ENCODE results near the gene AFDN. TPM values are rescaled to one million over a fixed set of nuclear protein-coding genes. Genes with fewer than 3 reads are reported as not detected.

Gene AFDN
- total RNA-seq, 8 experiments from 2014 or later = 18.1 to 161 (median 103) TPM

DNA sequence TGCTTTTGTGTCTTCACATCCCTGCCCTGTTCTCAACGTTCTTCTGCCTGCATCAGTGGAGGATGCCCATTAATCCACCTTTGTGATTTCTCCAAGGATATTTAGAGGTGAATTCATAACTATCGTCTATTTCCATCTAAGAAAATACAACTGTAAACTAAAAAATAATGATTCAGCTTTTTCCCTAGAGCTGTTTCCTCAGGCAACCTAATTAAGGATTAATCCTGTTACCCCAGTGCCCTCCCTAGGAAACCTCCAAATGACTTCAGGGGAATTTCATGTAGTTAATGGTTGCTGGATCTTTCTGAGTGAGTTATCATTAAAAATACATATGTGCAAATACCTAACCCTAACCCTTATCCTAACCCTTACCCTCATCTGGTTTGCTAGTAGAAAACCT, 14.6 kb upstream of the AFDN start:
- no peak for ATAC-seq (replicated peaks in 6 of 8)
- no peak overlapping the region for H3K27ac ChIP-seq
- H3K4me1 ChIP-seq (replicated peaks in 1 of 2) = no peaks in the 10 kb centered on the region
- in situ Hi-C loops (cut with MboI; ENCODE audit: low pct_unique_long_range_greater_than_20kb in 2 of 9, low sequenced_read_pairs in 9 of 9, unreplicated experiment in 9 of 9) = no loop called here
- whole genome bisulfite sequencing, 10 experiments = 50 to 100% (median 90%) methylated on average over 1 to 2 of the region's 2 CpGs
- no peak overlapping the region for H3K4me3 ChIP-seq

DNA sequence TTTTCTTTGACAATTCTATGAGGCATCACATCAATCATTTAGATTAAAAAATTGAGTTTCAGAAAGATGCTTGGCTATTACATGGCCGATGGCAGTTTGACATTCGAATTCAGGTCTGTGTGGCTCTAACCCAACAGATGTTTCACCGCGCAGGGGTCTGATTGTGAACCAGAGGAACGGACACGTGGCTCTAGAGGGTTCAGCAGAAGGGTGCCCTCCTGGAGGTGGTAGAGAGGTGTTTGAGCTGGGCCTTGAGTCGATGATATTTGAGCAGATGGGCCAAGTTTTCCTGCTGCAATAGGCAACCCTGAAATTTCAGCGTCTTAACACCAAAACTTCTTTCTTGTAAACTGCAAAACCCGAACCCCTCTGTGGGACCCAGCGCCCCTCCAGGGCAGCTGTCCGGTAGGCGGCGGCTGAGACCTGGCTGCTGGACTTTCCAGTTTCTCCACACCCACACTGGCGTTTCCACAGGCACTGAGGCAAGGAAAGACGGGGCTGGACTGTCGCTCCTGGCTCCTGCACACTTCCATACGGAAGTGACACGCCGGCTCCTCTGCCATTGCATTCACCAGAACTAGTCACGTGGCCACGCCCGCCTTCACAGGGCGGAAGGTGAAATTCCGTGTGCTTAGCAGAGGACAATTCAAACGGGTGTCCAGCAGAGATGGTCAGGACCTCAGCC, 11.3 kb upstream of the AFDN start:
- in situ Hi-C loops (cut with MboI; ENCODE audit: low pct_unique_long_range_greater_than_20kb in 2 of 9, low sequenced_read_pairs in 9 of 9, unreplicated experiment in 9 of 9) = no loop called here
- WGBS, 10 experiments = 54 to 100% (median 86%) methylated on average over 2 to 9 of the region's 25 CpGs; no CpG with 5 or more reads in 3 of the 10 experiments
- Histone ChIP-seq H3K27ac (no peak overlapping the region), H3K4me1 (replicated peaks in 1 of 2) (no peaks in the 10 kb centered on the region), H3K4me3 (no peak overlapping the region)
- peak in 1 of 8 experiments; percentile 87 for ATAC-seq (replicated peaks in 6 of 8)

DNA sequence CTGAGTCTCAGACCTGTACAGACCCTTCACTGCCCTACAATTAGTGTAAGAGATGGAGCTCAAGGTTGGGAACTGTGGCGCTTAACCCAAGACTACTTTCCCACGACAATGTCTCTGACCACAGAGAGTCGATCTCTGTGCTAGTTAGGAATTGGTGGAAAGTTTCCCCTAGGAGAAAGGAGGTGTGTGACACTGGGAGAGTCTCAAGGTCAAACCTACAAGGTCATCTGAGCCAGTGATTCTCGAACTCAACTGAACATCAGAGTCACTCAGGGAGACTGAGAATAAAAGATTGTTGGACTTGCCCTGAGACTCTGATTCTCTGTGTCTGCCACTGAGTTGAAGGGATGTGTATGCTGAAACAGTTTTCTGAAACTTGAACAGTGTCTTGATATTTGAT, 9.7 kb upstream of the AFDN start:
- no peak for ATAC-seq (replicated peaks in 6 of 8)
- WGBS, 10 experiments = 40 to 100% (median 88%) methylated on average over 1 to 4 of the region's 4 CpGs; no CpG with 5 or more reads in 2 of the 10 experiments
- Histone ChIP-seq H3K4me3 (no peak overlapping the region), H3K4me1 (replicated peaks in 1 of 2) (no peaks in the 10 kb centered on the region), H3K27ac (no peak overlapping the region)
- in situ Hi-C loops (cut with MboI; ENCODE audit: low pct_unique_long_range_greater_than_20kb in 2 of 9, low sequenced_read_pairs in 9 of 9, unreplicated experiment in 9 of 9) = no loop called here

DNA sequence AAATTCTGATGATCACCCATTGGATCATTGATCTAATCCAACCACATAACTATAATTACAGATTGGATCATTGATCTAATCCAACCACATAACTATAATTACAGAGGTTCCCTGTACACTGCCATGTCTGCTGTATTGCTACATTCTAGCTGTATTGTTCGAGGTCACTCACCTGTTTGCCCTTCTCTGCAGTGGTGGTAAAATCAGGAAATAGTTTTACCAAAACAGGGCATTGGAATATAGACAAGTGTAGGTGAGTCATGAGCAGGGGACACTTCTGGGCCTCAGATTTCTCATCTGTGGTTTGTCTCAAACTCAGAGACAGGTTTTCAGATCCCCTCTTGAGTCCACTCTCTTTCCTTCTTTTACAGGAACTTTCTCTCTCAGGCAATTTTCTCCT, 9.0 kb upstream of the AFDN start:
- ATAC-seq (replicated peaks in 6 of 8) = no peak
- Histone ChIP-seq H3K27ac (no peak overlapping the region), H3K4me3 (no peak overlapping the region), H3K4me1 (replicated peaks in 1 of 2) (no peaks in the 10 kb centered on the region)
- in situ Hi-C loops (cut with MboI; ENCODE audit: low pct_unique_long_range_greater_than_20kb in 2 of 9, low sequenced_read_pairs in 9 of 9, unreplicated experiment in 9 of 9) = no loop called here
- 0 to 100% (median 63%) methylated on average over 1 of the region's 1 CpG; no CpG with 5 or more reads in 6 of the 10 experiments for WGBS, 10 experiments

DNA sequence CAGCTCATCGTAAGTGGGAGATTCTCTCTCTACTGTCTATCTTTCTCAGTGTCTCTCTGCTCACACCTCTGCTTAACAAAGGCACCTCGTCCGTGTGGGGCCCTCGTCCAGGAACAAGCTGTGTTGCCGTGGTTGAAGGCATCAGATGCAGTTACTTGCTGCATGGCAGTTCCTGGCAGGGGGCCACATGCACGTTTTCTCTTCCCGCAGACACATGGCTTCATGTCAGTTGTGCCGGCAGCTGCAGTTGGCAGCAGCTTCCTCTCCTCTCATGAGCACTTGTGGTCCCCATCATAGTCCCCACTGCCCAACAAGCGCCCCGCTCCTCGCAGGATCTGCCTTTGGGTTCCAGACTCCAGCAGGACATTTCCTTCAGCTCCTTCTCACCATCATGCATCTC, 7.1 kb upstream of the AFDN start:
- peak in 2 of 8 experiments; percentile 33 to 67 for ATAC-seq (replicated peaks in 6 of 8)
- 40 to 100% (median 80%) methylated on average over 1 to 8 of the region's 11 CpGs; no CpG with 5 or more reads in 2 of the 10 experiments for WGBS, 10 experiments
- Histone ChIP-seq H3K4me1 (replicated peaks in 1 of 2) (peaks cover 0 to 2% of the 10 kb centered on the region in 2 donors), H3K4me3 (no peak overlapping the region), H3K27ac (no peak overlapping the region)
- in situ Hi-C loops (cut with MboI; ENCODE audit: low pct_unique_long_range_greater_than_20kb in 2 of 9, low sequenced_read_pairs in 9 of 9, unreplicated experiment in 9 of 9) = no loop called here

DNA sequence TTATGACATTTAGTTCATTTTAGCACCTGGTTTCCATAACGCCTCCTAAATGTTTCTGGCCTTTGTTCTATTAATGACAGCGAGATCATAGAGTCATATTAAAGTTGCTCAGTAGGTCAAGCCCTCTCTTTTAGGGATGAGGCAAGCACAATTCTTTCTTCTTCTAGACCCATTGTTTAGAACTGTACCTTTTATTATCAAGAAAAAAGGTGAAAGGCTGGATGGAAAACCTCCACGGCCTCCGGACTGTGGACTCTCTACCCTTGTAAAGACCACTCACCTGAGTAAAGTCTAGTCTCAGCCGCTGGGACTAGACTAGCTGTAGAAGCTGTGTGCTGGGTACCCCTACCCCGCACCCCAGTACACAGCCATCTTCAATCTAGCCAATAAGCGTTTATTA, 6.0 kb upstream of the AFDN start:
- in situ Hi-C loops (cut with MboI; ENCODE audit: low pct_unique_long_range_greater_than_20kb in 2 of 9, low sequenced_read_pairs in 9 of 9, unreplicated experiment in 9 of 9) = no loop called here
- H3K4me1 ChIP-seq (replicated peaks in 1 of 2) = peaks cover 0 to 9% of the 10 kb centered on the region in 2 donors
- H3K4me3 ChIP-seq = no peak overlapping the region
- WGBS, 10 experiments = 59 to 100% (median 96%) methylated on average over 1 to 6 of the region's 7 CpGs; no CpG with 5 or more reads in 2 of the 10 experiments
- no peak for ATAC-seq (replicated peaks in 6 of 8)
- no peak overlapping the region for H3K27ac ChIP-seq

DNA sequence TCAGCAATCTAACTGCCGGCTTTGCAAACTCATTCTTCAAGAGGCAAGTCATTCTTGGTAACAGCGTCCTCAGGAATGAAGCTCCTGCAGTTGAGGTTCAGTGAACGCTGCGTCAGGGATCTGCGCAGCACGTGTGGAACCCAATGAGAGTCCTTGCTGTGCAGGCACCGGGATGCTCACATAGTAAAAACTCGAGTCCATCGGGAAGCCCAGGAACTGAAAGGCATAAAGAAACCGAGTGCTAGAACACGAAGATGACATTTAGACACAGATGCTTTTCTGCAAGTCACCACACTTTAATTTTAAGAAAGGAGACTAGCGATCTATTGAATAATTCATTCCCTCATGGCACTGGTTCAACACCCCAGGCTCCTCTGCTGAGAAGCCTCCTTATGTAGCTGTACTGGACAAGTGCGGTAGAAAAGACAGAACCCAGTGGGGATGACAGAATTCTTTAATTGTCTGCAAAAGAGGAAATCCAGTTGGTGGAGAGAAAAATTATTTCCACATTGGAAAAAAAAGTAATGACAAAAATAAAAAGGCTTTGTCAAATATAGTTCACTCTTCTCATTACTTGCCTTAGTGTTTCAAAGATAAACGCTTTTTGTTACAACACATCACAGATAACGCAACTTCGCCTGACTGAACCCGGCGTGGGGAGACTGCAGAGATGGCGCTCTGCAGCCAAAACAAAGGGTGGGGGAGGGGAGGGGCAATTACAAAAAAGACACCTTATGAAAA, 1.9 kb upstream of the AFDN start:
- Histone ChIP-seq H3K4me3 (peak overlapping the region; percentile 93 to 100 (median 99)), H3K4me1 (replicated peaks in 1 of 2) (peaks cover 0 to 24% of the 10 kb centered on the region in 2 donors), H3K27ac (peak overlapping the region in 1 of 2 donors; percentile 93)
- peak in 3 of 8 experiments; percentile 27 to 45 (median 29) for ATAC-seq (replicated peaks in 6 of 8)
- WGBS, 10 experiments = 0 to 88% (median 48%) methylated on average over 2 to 16 of the region's 19 CpGs
- in situ Hi-C loops (cut with MboI; ENCODE audit: low pct_unique_long_range_greater_than_20kb in 2 of 9, low sequenced_read_pairs in 9 of 9, unreplicated experiment in 9 of 9) = no loop called here

DNA sequence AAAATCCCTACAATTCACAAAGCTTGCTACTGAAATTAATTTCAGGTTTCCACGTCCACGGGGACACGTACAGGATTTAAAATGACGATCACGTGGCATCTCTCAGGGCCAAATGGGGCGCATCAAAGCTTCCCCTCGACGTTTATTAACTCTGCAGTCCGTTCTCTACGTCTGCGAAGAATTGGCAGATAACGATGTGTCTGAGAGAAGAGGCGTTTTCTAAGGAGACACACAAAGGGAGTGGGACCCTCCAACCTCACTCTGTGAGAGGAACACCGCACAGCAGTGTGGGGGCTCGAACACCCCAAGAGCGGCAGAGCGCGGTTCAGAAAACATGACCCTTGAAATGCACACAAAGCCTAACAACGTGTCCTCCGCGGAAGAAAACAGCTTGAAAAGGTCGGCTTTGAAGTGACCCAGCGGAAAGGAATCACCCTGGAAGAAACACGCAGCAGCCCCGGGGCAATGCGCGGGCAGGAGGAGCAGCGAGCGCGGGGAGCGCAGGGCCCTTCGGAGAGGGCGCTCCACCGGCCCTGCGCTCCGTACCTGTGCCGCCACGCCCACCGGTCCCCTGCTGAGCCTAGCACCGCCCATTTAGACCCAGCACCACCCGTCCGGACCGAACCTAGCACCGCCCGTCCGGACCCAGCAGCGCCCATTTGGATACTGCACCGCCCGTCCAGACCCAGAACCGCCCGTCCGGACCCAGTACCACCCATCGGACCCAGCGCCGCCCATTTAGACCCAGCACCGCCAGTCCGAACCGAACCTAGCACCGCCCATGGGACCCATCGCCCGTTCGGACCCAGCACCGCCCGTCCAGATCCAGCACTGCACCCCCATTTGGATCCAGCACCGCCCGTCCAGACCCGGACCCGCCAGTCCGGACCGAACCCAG, 1.1 kb upstream of the AFDN start:
- Histone ChIP-seq H3K4me1 (replicated peaks in 1 of 2) (peaks cover 3 to 29% of the 10 kb centered on the region in 2 donors), H3K4me3 (peak overlapping the region; percentile 93 to 100 (median 99)), H3K27ac (peak overlapping the region; percentile 93 to 97)
- 0 to 10% (median 5%) methylated on average over 4 to 51 of the region's 70 CpGs; no CpG with 5 or more reads in 1 of the 10 experiments for WGBS, 10 experiments
- peak; percentile 3 to 55 (median 41) for ATAC-seq (replicated peaks in 6 of 8)
- in situ Hi-C loops (cut with MboI; ENCODE audit: low pct_unique_long_range_greater_than_20kb in 2 of 9, low sequenced_read_pairs in 9 of 9, unreplicated experiment in 9 of 9) = no loop called here

DNA sequence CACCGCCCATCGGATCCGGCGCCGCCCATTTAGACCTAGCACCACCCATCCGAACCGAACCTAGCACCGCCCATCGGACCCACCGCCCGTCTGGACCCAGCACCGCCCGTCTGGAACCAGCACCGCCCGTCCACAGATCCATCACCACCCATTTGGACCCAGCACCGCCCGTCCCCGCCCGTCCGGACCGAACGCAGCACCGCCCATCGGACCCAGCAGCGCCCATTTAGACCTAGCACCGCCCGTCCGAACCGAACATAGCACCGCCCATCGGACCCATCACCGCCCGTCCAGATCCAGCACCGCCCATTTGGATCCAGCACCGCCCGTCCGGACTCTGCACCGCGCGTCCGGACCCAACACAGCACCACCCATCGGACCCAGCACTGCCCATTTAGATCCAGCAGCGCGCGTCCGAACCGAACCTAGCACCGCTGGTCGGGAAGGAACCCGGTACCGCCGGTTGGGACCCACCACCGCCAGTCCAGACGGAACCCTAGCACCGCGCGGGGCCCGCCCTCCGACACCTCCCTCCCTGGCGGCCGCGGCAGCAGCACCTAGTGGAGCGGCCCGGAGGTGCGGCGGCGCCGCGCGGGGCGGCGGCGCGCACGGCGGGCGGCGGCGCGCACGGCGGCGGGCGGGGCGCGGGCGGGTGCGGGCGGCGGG, 348 bp upstream of the AFDN start:
- peaks cover 5 to 33% of the 10 kb centered on the region in 2 donors for H3K4me1 ChIP-seq (replicated peaks in 1 of 2)
- WGBS, 10 experiments = 0 to 21% (median 0%) methylated on average over 7 to 34 of the region's 90 CpGs; no CpG with 5 or more reads in 6 of the 10 experiments
- peak; percentile 64 to 73 (median 69) for ATAC-seq (replicated peaks in 6 of 8)
- H3K27ac ChIP-seq = peak overlapping the region; percentile 93 to 97
- H3K4me3 ChIP-seq = peak overlapping the region; percentile 93 to 100 (median 99)
- in situ Hi-C loops (cut with MboI; ENCODE audit: low pct_unique_long_range_greater_than_20kb in 2 of 9, low sequenced_read_pairs in 9 of 9, unreplicated experiment in 9 of 9) = no loop called here

DNA sequence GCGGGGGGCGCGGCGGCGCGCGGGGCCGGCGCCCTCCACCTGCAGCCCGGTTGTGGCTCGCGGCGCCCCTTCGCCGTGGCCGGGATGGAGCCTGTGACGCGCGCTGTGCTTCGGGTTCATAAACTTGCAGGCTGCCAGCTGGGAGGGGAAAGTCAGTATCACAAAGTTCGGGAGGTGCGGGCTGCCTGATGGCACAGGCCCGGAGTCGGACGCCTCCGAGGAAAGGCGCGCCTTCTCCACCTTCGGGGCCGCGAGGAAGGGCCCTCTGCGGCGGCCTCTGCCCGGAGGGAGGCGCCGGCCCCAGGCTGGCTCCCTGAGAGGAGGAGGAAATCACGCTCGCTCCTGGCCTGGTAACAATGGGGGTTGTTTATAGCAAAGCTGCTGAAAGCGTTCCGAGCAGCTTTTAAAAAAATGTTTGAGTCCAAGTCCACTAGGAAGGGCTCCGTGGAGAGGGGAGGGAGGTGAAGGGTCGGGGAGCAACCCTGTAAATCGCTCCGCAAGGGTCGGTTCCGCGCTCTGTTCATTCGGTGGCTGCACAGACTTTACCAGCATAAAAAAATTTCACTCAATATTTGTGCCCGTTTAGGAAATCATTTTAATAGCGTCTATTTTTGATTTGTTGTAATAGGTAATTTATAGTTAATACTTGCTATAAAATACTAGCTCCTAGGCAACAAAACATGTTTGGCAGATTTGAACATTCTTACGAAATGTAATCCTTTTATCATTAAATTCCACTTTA, 1.0 kb downstream of the AFDN start:
- in situ Hi-C loops (cut with MboI; ENCODE audit: low pct_unique_long_range_greater_than_20kb in 2 of 9, low sequenced_read_pairs in 9 of 9, unreplicated experiment in 9 of 9) = no loop called here
- WGBS, 10 experiments = 0 to 52% (median 2%) methylated on average over 3 to 13 of the region's 51 CpGs; no CpG with 5 or more reads in 1 of the 10 experiments
- Histone ChIP-seq H3K4me1 (replicated peaks in 1 of 2) (peaks cover 10 to 45% of the 10 kb centered on the region in 2 donors), H3K27ac (peak overlapping the region; percentile 93 to 97), H3K4me3 (peak overlapping the region; percentile 93 to 100 (median 99))
- ATAC-seq (replicated peaks in 6 of 8) = peak; percentile 27 to 55 (median 49)

DNA sequence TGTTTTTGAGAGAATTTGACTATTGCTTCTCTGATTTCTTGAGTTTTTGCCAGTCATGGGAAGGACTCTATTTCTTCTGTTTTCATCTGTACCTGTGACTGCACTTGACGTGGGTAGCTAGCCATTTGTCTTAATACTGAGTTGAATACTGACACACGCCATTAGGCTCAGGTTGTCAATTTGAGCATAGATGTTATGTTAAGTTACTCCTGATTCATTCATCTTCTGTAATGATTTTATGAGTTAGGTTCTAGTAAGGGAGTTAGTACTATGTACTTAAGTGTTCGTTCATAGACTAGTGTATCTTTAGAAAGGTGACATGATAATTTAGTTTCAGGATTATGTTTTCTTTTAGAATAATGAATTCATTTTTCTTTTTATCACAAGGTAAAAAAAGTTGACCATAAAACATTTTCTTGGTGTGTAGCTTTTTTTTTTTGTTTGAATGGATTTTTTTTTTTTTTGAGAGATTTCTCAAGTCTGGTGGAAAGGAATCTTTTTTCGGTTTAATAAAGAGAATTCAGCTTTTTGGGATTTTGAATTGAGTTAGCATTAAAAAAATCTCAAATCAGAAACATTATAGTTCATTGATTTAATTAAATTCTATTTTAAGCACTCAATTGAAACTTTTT, 1.7 kb downstream of the AFDN start:
- ATAC-seq (replicated peaks in 6 of 8) = no peak
- WGBS, 10 experiments = 23 to 95% (median 52%) methylated on average over 1 to 4 of the region's 4 CpGs
- in situ Hi-C loops (cut with MboI; ENCODE audit: low pct_unique_long_range_greater_than_20kb in 2 of 9, low sequenced_read_pairs in 9 of 9, unreplicated experiment in 9 of 9) = no loop called here
- peaks cover 11 to 52% of the 10 kb centered on the region in 2 donors for H3K4me1 ChIP-seq (replicated peaks in 1 of 2)
- peak overlapping the region; percentile 93 to 100 (median 99) for H3K4me3 ChIP-seq
- no peak overlapping the region for H3K27ac ChIP-seq

Measured in motor neuron (in vitro differentiated cells).